ENCODE results near the gene LIN52.

GRCh38 chr14:74169906-74170305 is 85.2 kb downstream of the LIN52 start:
- no peak for TF ChIP-seq SMC3 (conservative IDR thresholded peaks at IDR 0.05; ENCODE audit: poor library complexity)
- no peak for TF ChIP-seq CTCF (IDR thresholded peaks at IDR 0.05; ENCODE audit: poor library complexity, severe bottlenecking)
- no peak for TF ChIP-seq EZH2 (IDR thresholded peaks at IDR 0.05; ENCODE audit: borderline replicate concordance, insufficient read depth, low read length, poor library complexity, severe bottlenecking)
